Measurements from ENCODE around the gene TAAR8.

TAAR8 gene

GRCh38 chr6:132524646-132525045 is 27.8 kb upstream of the TAAR8 start:
- no peaks in the 10 kb centered on the region for H4K20me1 ChIP-seq (ENCODE audit: insufficient read depth, low read length)
- no peaks in the 10 kb centered on the region for H3K9me2 ChIP-seq (replicated peaks; ENCODE audit: insufficient read depth, low read length)
- H3K36me3 ChIP-seq (replicated peaks; ENCODE audit: insufficient read depth, low read length), result no peaks in the 10 kb centered on the region
- H3K4me2 ChIP-seq (ENCODE audit: low read depth, low read length), result no peak overlapping the region
- no peaks in the 10 kb centered on the region for H3K79me2 ChIP-seq (ENCODE audit: low read length)
- H2AFZ ChIP-seq (ENCODE audit: low read length), result no peak overlapping the region
- H3K4me1 ChIP-seq (ENCODE audit: low read length), result no peaks in the 10 kb centered on the region
- H3K27me3 ChIP-seq (replicated peaks; ENCODE audit: insufficient read depth, low read length), result no peaks in the 10 kb centered on the region
- H3K4me3 ChIP-seq (ENCODE audit: low read length), result no peak overlapping the region
- H3F3A ChIP-seq (ENCODE audit: insufficient read depth, low read length), result no peaks in the 10 kb centered on the region
- no peak overlapping the region for H3K9ac ChIP-seq (ENCODE audit: low read length)
- no peak for DNase-seq
- no peak for TF ChIP-seq EZH2phosphoT487 (IDR thresholded peaks at IDR 0.05; ENCODE audit: low read length)
- no peak for TF ChIP-seq CTCF (IDR thresholded peaks at IDR 0.05; ENCODE audit: low read length)
- no peak for TF ChIP-seq EZH2 (optimal IDR thresholded peaks at IDR 0.05; ENCODE audit: low read depth, low read length)
- H3K9me3 ChIP-seq (replicated peaks; ENCODE audit: insufficient read depth, low read length), result no peaks in the 10 kb centered on the region
- H3K27ac ChIP-seq (ENCODE audit: low read length), result no peak overlapping the region

DNA sequence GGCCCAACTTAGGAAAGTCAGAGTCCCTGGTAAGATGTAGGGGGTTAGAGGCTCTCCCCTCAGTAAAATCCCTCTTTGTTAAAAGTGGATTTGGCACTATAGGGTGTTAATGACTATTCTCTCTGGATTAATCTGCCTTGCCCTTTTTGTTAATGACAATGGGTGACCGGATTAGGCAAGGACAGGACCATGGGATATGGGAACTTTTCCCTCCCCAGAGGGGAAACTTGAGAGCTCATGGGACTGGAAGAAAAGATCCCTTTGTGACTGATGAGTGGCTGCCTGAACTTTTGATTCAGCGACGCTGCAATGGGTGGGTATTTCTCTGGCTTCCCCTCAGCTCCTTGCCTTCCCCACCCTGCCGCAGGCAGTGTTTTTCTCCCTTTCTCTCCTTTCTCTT is 26.6 kb upstream of the TAAR8 start:
- no peak for TF ChIP-seq CTCF (IDR thresholded peaks at IDR 0.05; ENCODE audit: low read length)
- TF ChIP-seq EZH2phosphoT487 (IDR thresholded peaks at IDR 0.05; ENCODE audit: low read length), result no peak
- no peak overlapping the region for H3K27ac ChIP-seq (ENCODE audit: low read length)

GRCh38 chr6:132526461-132526860 is 26.0 kb upstream of the TAAR8 start:
- Histone ChIP-seq H2AFZ (ENCODE audit: low read length) (no peak overlapping the region), H3K27ac (ENCODE audit: low read length) (no peak overlapping the region), H3K79me2 (ENCODE audit: low read length) (no peaks in the 10 kb centered on the region), H3K4me3 (ENCODE audit: low read length) (no peak overlapping the region), H4K20me1 (ENCODE audit: insufficient read depth, low read length) (no peaks in the 10 kb centered on the region), H3F3A (ENCODE audit: insufficient read depth, low read length) (no peaks in the 10 kb centered on the region), H3K9ac (ENCODE audit: low read length) (no peak overlapping the region), H3K9me3 (replicated peaks; ENCODE audit: insufficient read depth, low read length) (no peaks in the 10 kb centered on the region), H3K36me3 (replicated peaks; ENCODE audit: insufficient read depth, low read length) (no peaks in the 10 kb centered on the region), H3K9me2 (replicated peaks; ENCODE audit: insufficient read depth, low read length) (no peaks in the 10 kb centered on the region), H3K4me1 (ENCODE audit: low read length) (no peaks in the 10 kb centered on the region), H3K4me2 (ENCODE audit: low read depth, low read length) (no peak overlapping the region), H3K27me3 (replicated peaks; ENCODE audit: insufficient read depth, low read length) (no peaks in the 10 kb centered on the region)
- no peak for TF ChIP-seq CTCF (IDR thresholded peaks at IDR 0.05; ENCODE audit: low read length)
- no peak for DNase-seq

More for the DNA sequence above, 26.6 kb upstream of the TAAR8 start:
- H3K4me1 ChIP-seq (ENCODE audit: low read length), result no peaks in the 10 kb centered on the region
- no peaks in the 10 kb centered on the region for H3K27me3 ChIP-seq (replicated peaks; ENCODE audit: insufficient read depth, low read length)
- H3K4me2 ChIP-seq (ENCODE audit: low read depth, low read length), result no peak overlapping the region
- H3K36me3 ChIP-seq (replicated peaks; ENCODE audit: insufficient read depth, low read length), result no peaks in the 10 kb centered on the region
- H3K79me2 ChIP-seq (ENCODE audit: low read length), result no peaks in the 10 kb centered on the region
- H3K4me3 ChIP-seq (ENCODE audit: low read length), result no peak overlapping the region
- no peak overlapping the region for H3K9ac ChIP-seq (ENCODE audit: low read length)
- no peak overlapping the region for H2AFZ ChIP-seq (ENCODE audit: low read length)
- no peaks in the 10 kb centered on the region for H3K9me2 ChIP-seq (replicated peaks; ENCODE audit: insufficient read depth, low read length)
- H3F3A ChIP-seq (ENCODE audit: insufficient read depth, low read length), result no peaks in the 10 kb centered on the region
- H3K9me3 ChIP-seq (replicated peaks; ENCODE audit: insufficient read depth, low read length), result no peaks in the 10 kb centered on the region
- DNase-seq, result no peak
- no peaks in the 10 kb centered on the region for H4K20me1 ChIP-seq (ENCODE audit: insufficient read depth, low read length)

DNA sequence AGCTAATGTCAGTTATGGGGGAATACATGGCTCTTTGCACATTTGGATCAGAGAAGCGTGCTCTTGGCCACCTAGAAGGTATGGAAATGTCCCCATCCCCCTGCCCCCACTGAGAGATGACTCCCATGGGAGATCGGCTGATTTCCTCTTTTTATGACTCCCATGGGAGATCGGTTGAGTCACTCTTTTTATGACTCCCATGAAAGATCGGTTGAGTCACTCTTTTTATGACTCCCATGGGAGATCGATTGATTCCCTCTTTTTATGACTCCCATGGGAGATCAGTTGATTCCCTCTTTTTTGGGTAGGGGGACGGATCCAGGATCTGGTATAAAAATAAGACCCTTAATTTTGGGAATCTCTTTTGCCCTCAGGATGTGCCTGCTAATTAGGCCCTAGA is 24.7 kb upstream of the TAAR8 start:
- no peaks in the 10 kb centered on the region for H3K36me3 ChIP-seq (replicated peaks; ENCODE audit: insufficient read depth, low read length)
- no peak overlapping the region for H3K9ac ChIP-seq (ENCODE audit: low read length)
- H3F3A ChIP-seq (ENCODE audit: insufficient read depth, low read length), result no peaks in the 10 kb centered on the region
- no peak overlapping the region for H3K4me3 ChIP-seq (ENCODE audit: low read length)
- no peak overlapping the region for H3K27ac ChIP-seq (ENCODE audit: low read length)
- TF ChIP-seq EZH2 (optimal IDR thresholded peaks at IDR 0.05; ENCODE audit: low read depth, low read length), result no peak
- TF ChIP-seq EZH2phosphoT487 (IDR thresholded peaks at IDR 0.05; ENCODE audit: low read length), result no peak
- no peak for TF ChIP-seq CTCF (IDR thresholded peaks at IDR 0.05; ENCODE audit: low read length)
- no peaks in the 10 kb centered on the region for H3K9me3 ChIP-seq (replicated peaks; ENCODE audit: insufficient read depth, low read length)
- DNase-seq, result no peak
- H4K20me1 ChIP-seq (ENCODE audit: insufficient read depth, low read length), result no peaks in the 10 kb centered on the region
- no peak overlapping the region for H2AFZ ChIP-seq (ENCODE audit: low read length)
- H3K27me3 ChIP-seq (replicated peaks; ENCODE audit: insufficient read depth, low read length), result no peaks in the 10 kb centered on the region
- no peaks in the 10 kb centered on the region for H3K4me1 ChIP-seq (ENCODE audit: low read length)
- H3K4me2 ChIP-seq (ENCODE audit: low read depth, low read length), result no peak overlapping the region
- H3K9me2 ChIP-seq (replicated peaks; ENCODE audit: insufficient read depth, low read length), result no peaks in the 10 kb centered on the region
- H3K79me2 ChIP-seq (ENCODE audit: low read length), result no peaks in the 10 kb centered on the region

All from MM.1S (cell line).